H1 (cell line): Measurements from ENCODE around the gene PDS5A. TPM values are rescaled to one million over a fixed set of nuclear protein-coding genes. Genes with fewer than 3 reads are reported as not detected.

Experiments used
- CTCF ChIA-PET: fragments of 300-600 bp; sonication (Branson Sonifier 250); formaldehyde crosslinking; loops from one replicate; lab custom pipeline; 2021; ENCODE audit not compliant: partially characterized antibody; lab: Charles Lee
- POLR2A ChIA-PET: fragments of 300-600 bp; sonication (Branson Sonifier 250); formaldehyde crosslinking; loops from one replicate; lab custom pipeline; 2021; ENCODE audit warnings: inconsistent platforms; ENCODE audit not compliant: partially characterized antibody; lab: Charles Lee
- DNase-seq, 2 experiments: peaks; one replicate each; pipeline versions ENCODE4 v3.0.0 to v3.0.0-alpha.2; 2010 to 2022; ENCODE audit warnings: low spot score in 2 of 2, low read depth in 1 of 2, mixed read lengths in 1 of 2
- FAIRE-seq: peaks from 2 replicates; lab custom pipeline; 2011; peaks lifted over from hg19 to GRCh38; lab: Jason Lieb, UNC
- H2AFZ ChIP-seq: 2 replicates; pipeline ENCODE4 v1.8.1; 2012; ENCODE audit warnings: low read length, inconsistent platforms
- H2AK5ac ChIP-seq: 2 replicates; pipeline ENCODE4 v1.6.1; 2013; ENCODE audit warnings: low read depth, low read length
- H2BK120ac ChIP-seq: replicated peaks from 2 replicates; pipeline ENCODE3; 2013; ENCODE audit warnings: low read depth, low read length, inconsistent platforms
- H2BK12ac ChIP-seq: 2 replicates; pipeline ENCODE4 v1.6.1; 2013; ENCODE audit warnings: low read depth, low read length
- H2BK15ac ChIP-seq: 2 replicates; pipeline ENCODE4 v1.6.1; 2013; ENCODE audit warnings: low read length
- H2BK20ac ChIP-seq: 2 replicates; pipeline ENCODE4 v1.6.1; 2013; ENCODE audit warnings: low read length
- H2BK5ac ChIP-seq: 2 replicates; pipeline ENCODE4 v1.6.1; 2013; ENCODE audit warnings: low read depth, low read length
- H3K14ac ChIP-seq: 2 replicates; pipeline ENCODE4 v1.6.1; 2013; ENCODE audit warnings: inconsistent platforms; ENCODE audit not compliant: insufficient read length
- H3K18ac ChIP-seq: 2 replicates; pipeline ENCODE4 v1.6.1; 2013; ENCODE audit warnings: low read length; ENCODE audit errors: extremely low read depth
- H3K23ac ChIP-seq: 2 replicates; pipeline ENCODE4 v1.6.1; 2013; ENCODE audit warnings: inconsistent platforms; ENCODE audit not compliant: insufficient read length
- H3K23me2 ChIP-seq: 2 replicates; pipeline ENCODE4 v1.6.1; 2013; ENCODE audit warnings: low read depth, low read length
- H3K27ac ChIP-seq: 2 replicates; pipeline ENCODE4 v1.6.1; 2011; ENCODE audit warnings: low read depth, low read length, inconsistent platforms
- H3K27me3 ChIP-seq, 4 experiments: replicated peaks in 1 of 4; 1 replicate in 1 of 4; 2 replicates in 3 of 4; pipeline versions ENCODE4 v1.6.1 to v1.8.1; 2011 to 2013; ENCODE audit warnings: low read length in 3 of 4, mild to moderate bottlenecking in 3 of 4, inconsistent platforms in 2 of 4, mixed read lengths in 2 of 4, moderate library complexity in 1 of 4; ENCODE audit not compliant: control insufficient read depth in 3 of 4, insufficient read depth in 3 of 4; ENCODE audit errors: extremely low read depth in 1 of 4
- H3K36me3 ChIP-seq, 4 experiments: 2 replicates each; pipeline versions ENCODE4 v1.6.1 to v1.8.1; 2011 to 2013; ENCODE audit warnings: mild to moderate bottlenecking in 4 of 4, low read length in 3 of 4, moderate library complexity in 2 of 4, control low read depth in 1 of 4, inconsistent platforms in 1 of 4; ENCODE audit not compliant: insufficient read depth in 4 of 4, control insufficient read depth in 2 of 4
- H3K4ac ChIP-seq: replicated peaks from 2 replicates; pipeline ENCODE3; 2013; ENCODE audit warnings: low read length, low read depth, mixed read lengths, inconsistent platforms; ENCODE audit not compliant: insufficient read length
- H3K4me1 ChIP-seq, 4 experiments: replicated peaks in 1 of 4; 1 replicate in 1 of 4; 2 replicates in 3 of 4; pipeline versions ENCODE4 v1.6.1 to v1.8.1; 2011 to 2013; ENCODE audit warnings: low read length in 3 of 4, inconsistent platforms in 2 of 4, mixed read lengths in 1 of 4; ENCODE audit not compliant: insufficient read depth in 4 of 4, control insufficient read depth in 3 of 4
- H3K4me2 ChIP-seq, 2 experiments: 2 replicates each; pipeline versions ENCODE4 v1.6.1 to v1.8.1; 2011 to 2013; ENCODE audit warnings: low read depth in 2 of 2, low read length in 2 of 2, control low read depth in 1 of 2, inconsistent platforms in 1 of 2, mild to moderate bottlenecking in 1 of 2; ENCODE audit not compliant: insufficient read depth in 1 of 2
- H3K4me3 ChIP-seq, 4 experiments: fragments of 200-600, 300-600 bp in 1 of 4; sonication (generic), shearing (Covaris generic), sonication (Bioruptor Twin) in 1 of 4; 2 replicates each; pipeline versions ENCODE4 v1.5.1 to v1.8.1; 2011 to 2016; ENCODE audit warnings: low read length in 4 of 4, low read depth in 3 of 4, control low read depth in 2 of 4, inconsistent platforms in 2 of 4, mild to moderate bottlenecking in 2 of 4, mixed read lengths in 1 of 4, moderate library complexity in 1 of 4; ENCODE audit not compliant: insufficient read depth in 2 of 4; ENCODE audit errors: extremely low read depth in 1 of 4
- H3K56ac ChIP-seq: replicated peaks from 2 replicates; pipeline ENCODE3; 2013; ENCODE audit warnings: low read depth, mild to moderate bottlenecking, mixed read lengths, low read length, inconsistent platforms; ENCODE audit not compliant: insufficient read length
- H3K79me1 ChIP-seq: 2 replicates; pipeline ENCODE4 v1.6.1; 2013; ENCODE audit warnings: low read depth, low read length, control low read depth
- H3K79me2 ChIP-seq, 2 experiments: 2 replicates each; pipeline versions ENCODE4 v1.6.1 to v1.8.1; 2012 to 2013; ENCODE audit warnings: low read length in 2 of 2, mild to moderate bottlenecking in 2 of 2, inconsistent platforms in 1 of 2; ENCODE audit not compliant: insufficient read depth in 2 of 2, control insufficient read depth in 1 of 2
- H3K9ac ChIP-seq, 4 experiments: replicated peaks in 1 of 4; 1 replicate in 1 of 4; 2 replicates in 3 of 4; pipeline versions ENCODE4 v1.6.1 to v1.8.1; 2011 to 2013; ENCODE audit warnings: low read depth in 3 of 4, low read length in 3 of 4, control low read depth in 2 of 4, mild to moderate bottlenecking in 2 of 4, moderate library complexity in 2 of 4, inconsistent platforms in 1 of 4; ENCODE audit errors: extremely low read depth in 1 of 4
- H3K9me3 ChIP-seq, 2 experiments: 2 replicates each; pipeline versions ENCODE4 v1.6.1 to v1.8.1; 2012 to 2013; ENCODE audit warnings: mild to moderate bottlenecking in 2 of 2, moderate library complexity in 2 of 2, control low read depth in 1 of 2, inconsistent platforms in 1 of 2, low read depth in 1 of 2, low read length in 1 of 2, mixed read lengths in 1 of 2; ENCODE audit not compliant: insufficient read depth in 2 of 2
- H4K20me1 ChIP-seq, 2 experiments: replicated peaks in 1 of 2; 2 replicates each; pipeline versions ENCODE3 to v1.8.1; 2011 to 2013; ENCODE audit warnings: inconsistent platforms in 2 of 2, low read length in 2 of 2, mild to moderate bottlenecking in 1 of 2; ENCODE audit not compliant: insufficient read depth in 2 of 2, control insufficient read depth in 1 of 2
- H4K5ac ChIP-seq: 2 replicates; pipeline ENCODE4 v1.6.1; 2013; ENCODE audit warnings: low read length, low read depth, mixed read lengths, inconsistent platforms; ENCODE audit not compliant: insufficient read length
- H4K8ac ChIP-seq: 2 replicates; pipeline ENCODE4 v1.8.0; 2013; ENCODE audit warnings: mild to moderate bottlenecking, moderate library complexity, low read length, inconsistent platforms; ENCODE audit not compliant: insufficient read depth; ENCODE audit errors: extremely low read depth
- H4K91ac ChIP-seq: replicated peaks from 2 replicates; pipeline ENCODE3; 2013; ENCODE audit warnings: low read length, mixed read lengths, inconsistent platforms; ENCODE audit not compliant: insufficient read length
- ASH2L ChIP-seq: fragments of 200-600, 300-600 bp; sonication (generic); IDR thresholded peaks from one replicate; pipeline ENCODE4 v1.7.1; 2017; ENCODE audit warnings: low read length
- GTF2F1 ChIP-seq: IDR thresholded peaks from 2 replicates; pipeline ENCODE4 v1.6.1; 2012; ENCODE audit warnings: low read depth, low read length, improper control_type of control experiment, borderline replicate concordance
- KDM4A ChIP-seq: IDR thresholded peaks from one replicate; pipeline ENCODE4 v1.7.1; 2012; ENCODE audit warnings: low read depth, mild to moderate bottlenecking, moderate library complexity, low read length, inconsistent platforms; ENCODE audit not compliant: severe bottlenecking
- PHF8 ChIP-seq: fragments of 200-600 bp; sonication (generic); conservative IDR thresholded peaks from 2 replicates; pipeline ENCODE4 v1.7.1; 2012; ENCODE audit warnings: low read depth, mild to moderate bottlenecking, inconsistent platforms, low read length, moderate library complexity
- WGBS, 2 experiments: shearing (Covaris generic) in 1 of 2; methylation state at CpG; one replicate each; pipeline versions ENCODE4 v1.1.6 to v1.1.7; 2013 to 2015; ENCODE audit warnings: low lambda C conversion rate in 2 of 2, mixed read lengths in 2 of 2, inconsistent platforms in 1 of 2, low coverage in 1 of 2, missing lambda C conversion rate in 1 of 2; ENCODE audit not compliant: insufficient replicate concordance in 2 of 2, insufficient coverage in 1 of 2, insufficient read length in 1 of 2; ENCODE audit errors: extremely low coverage in 1 of 2, missing lambda C conversion rate in 1 of 2; 5-methylcytosine and 5-hydroxymethylcytosine counted together
- polyA plus RNA-seq, 7 experiments: library from polyadenylated mRNA; depleted of rRNA in 3 of 7; stranded (reverse) in 5 of 7; unstranded in 2 of 7; fragments of >200 nt in 5 of 7; fragments of 200-250 nt in 2 of 7; gene quantifications; 1 replicate in 5 of 7; 2 replicates in 1 of 7; 4 replicates in 1 of 7; pipeline versions ENCODE4 v1.2.1 to v1.2.3, GENCODE V29; 2011 to 2013; ENCODE audit warnings: missing spikeins in 2 of 7, mixed read lengths in 2 of 7
- total RNA-seq: library from RNA; stranded (reverse); fragmentation: NEBNext Ultra II Directional; extraction: Animal tissue kit (Norgen Biotek cat#: 25700); gene quantifications from 2 replicates; pipeline ENCODE4 v1.2.1, GENCODE V29; 2021

Gene PDS5A
- total and polyA plus RNA-seq, 2 of the 8 experiments (the other 6 are each of a cell fraction or from before 2014, with no cell fraction given): 15.5 to 76.6 TPM

DNA sequence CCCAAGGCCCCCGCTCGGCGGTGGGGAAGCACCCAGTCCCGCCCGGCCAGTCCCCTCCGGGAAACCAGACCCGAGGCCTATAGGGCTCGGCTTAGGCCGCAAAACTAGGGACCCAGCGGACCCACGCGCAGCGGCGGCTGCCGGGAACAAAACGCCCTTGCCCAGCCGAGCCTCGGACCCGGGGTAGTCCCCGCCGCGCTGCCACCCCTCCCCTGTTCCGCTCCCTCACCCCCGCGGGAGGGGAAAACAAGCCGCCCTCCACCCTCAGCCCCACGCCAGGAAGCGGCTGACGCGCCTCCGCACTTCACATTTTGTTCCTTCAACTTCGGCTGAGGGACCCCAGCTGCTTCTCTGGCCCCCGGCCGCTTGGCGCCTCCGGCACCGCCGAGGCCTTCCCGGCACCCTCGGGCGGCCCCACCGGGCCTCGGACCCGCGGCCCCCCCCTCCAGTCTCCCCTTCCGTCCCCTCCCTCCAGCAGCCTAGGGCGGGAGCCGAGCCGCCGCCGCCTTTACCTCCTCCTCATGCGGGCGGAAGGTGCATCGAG lies 694 bp downstream of the PDS5A start:
- H2BK120ac ChIP-seq: no peak overlapping the region
- H3K4ac ChIP-seq: peak overlapping the region; percentile 85
- ChIA-PET POLR2A (no interaction called here), CTCF (interaction anchor here (1.5 kb wide), 1 partner anchor 79 kb away, joined by 4 read pairs; the partner anchor contains the start of gene N4BP2)
- peak overlapping the region; percentile 27 for H4K5ac ChIP-seq
- H3K23me2 ChIP-seq: no peaks in the 10 kb centered on the region
- no peak overlapping the region; the same call in 1 of the 2 replicates for H2BK5ac ChIP-seq
- H3K23ac ChIP-seq: no peak overlapping the region
- H2BK20ac ChIP-seq: no peak overlapping the region
- TF ChIP-seq KDM4A: peak; percentile 29
- no peak for TF ChIP-seq PHF8
- TF ChIP-seq ASH2L: peak; percentile 64
- TF ChIP-seq GTF2F1: no peak
- H3K79me2 ChIP-seq: peaks cover 19 to 46% of the 10 kb centered on the region in 2 experiments
- no peak overlapping the region for H2BK15ac ChIP-seq
- H3K4me2 ChIP-seq: peak overlapping the region in 1 of 2 experiments; percentile 87
- no peak overlapping the region for H3K56ac ChIP-seq
- H3K27me3 ChIP-seq: no peaks in the 10 kb centered on the region
- no peak overlapping the region for H4K91ac ChIP-seq
- H3K9me3 ChIP-seq: no peaks in the 10 kb centered on the region
- H3K18ac ChIP-seq: peak overlapping the region; percentile 42
- H3K27ac ChIP-seq: peak overlapping the region; percentile 84; the same call in 1 of the 2 replicates
- peaks cover 0 to 2% (median 1%) of the 10 kb centered on the region in 4 experiments; a peak in 3 of 7 replicates for H3K4me1 ChIP-seq
- H2BK12ac ChIP-seq: no peak overlapping the region
- no peak overlapping the region for H2AFZ ChIP-seq
- H3K14ac ChIP-seq: no peak overlapping the region
- WGBS, 2 experiments: 0% methylated on average over 2 of the region's 54 CpGs; no CpG with 5 or more reads in 1 of the 2 experiments
- no peak for DNase-seq
- peaks cover 2% of the 10 kb centered on the region; the same call in 1 of the 2 replicates for H3K79me1 ChIP-seq
- H3K4me3 ChIP-seq: peak overlapping the region; percentile 59 to 95 (median 79)
- peaks cover 5 to 6% of the 10 kb centered on the region in 2 experiments for H4K20me1 ChIP-seq
- H4K8ac ChIP-seq: peak overlapping the region; percentile 95
- peaks cover 5 to 21% (median 14%) of the 10 kb centered on the region in 4 experiments; a peak in 6 of 8 replicates for H3K36me3 ChIP-seq
- H2AK5ac ChIP-seq: no peak overlapping the region
- FAIRE-seq: no peak
- H3K9ac ChIP-seq: peak overlapping the region; percentile 39 to 88 (median 82); a peak in 6 of 7 replicates
